GM12892 (cell line): ENCODE measurements around the gene ZNF496.

Experiments
- POLR2A ChIP-seq: IDR thresholded peaks from 2 replicates; pipeline ENCODE4 v1.6.1; 2011; ENCODE audit warnings: low read depth, low read length, control low read depth
- TAF1 ChIP-seq: IDR thresholded peaks from 2 replicates; pipeline ENCODE4 v1.6.1; 2011; ENCODE audit warnings: low read depth, mild to moderate bottlenecking, control low read depth, low read length, borderline replicate concordance

DNA sequence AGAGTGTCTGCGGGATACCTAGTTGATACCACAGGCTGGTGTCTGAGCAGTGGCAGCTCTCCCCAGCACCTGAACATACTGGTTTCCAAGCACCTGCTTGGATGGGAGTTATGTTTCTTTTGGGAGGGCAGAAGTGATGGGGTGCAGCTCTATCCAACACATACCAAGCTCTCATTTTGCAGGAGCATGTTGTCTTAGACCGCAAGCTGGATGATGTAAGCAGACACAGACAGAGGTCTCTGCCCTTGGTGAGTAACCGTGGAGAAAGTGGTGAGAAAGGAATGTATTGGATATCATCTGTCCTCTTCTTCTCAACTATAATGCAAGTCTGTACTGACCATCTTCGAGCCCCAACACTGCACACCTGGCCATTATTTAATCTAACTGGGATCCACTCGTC, 37.4 kb downstream of the ZNF496 start:
- TF ChIP-seq TAF1 (no peak), POLR2A (no peak)
